MCF 10A (cell line): Measurements from ENCODE around the gene DBNL. TPM values are rescaled to one million over a fixed set of nuclear protein-coding genes. Genes with fewer than 3 reads are reported as not detected.
"Not testable (repeated sequence)": the region's sequence is repeated elsewhere in the genome, so short reads cannot be mapped to it uniquely, and the experiment has no call there.

Source experiments
- BruUV-seq: library from RNA; stranded (reverse); fragments of 400-500 nt; replicated peaks from 2 replicates; lab custom pipeline; 2021; lab: Mats Ljungman, UMichigan
- CTCF ChIA-PET: fragments of 300-600 bp; sonication (Branson Sonifier 250); formaldehyde crosslinking; extraction: SDS; loops from one replicate; lab custom pipeline; 2021; ENCODE audit warnings: antibody characterized with exemption, inconsistent platforms; lab: Yijun Ruan, JAX
- POLR2A ChIA-PET: fragments of 300-600, 350-650 bp; sonication (Branson Sonifier 250); formaldehyde crosslinking; extraction: SDS; loops from one replicate; lab custom pipeline; 2020; ENCODE audit warnings: antibody characterized with exemption, inconsistent platforms; lab: Yijun Ruan, JAX
- DNase-seq: peaks from one replicate; pipeline ENCODE4 v3.0.0-alpha.2; 2018; ENCODE audit not compliant: unreplicated experiment
- H3K27ac Mint-ChIP-seq: one replicate; pipeline ENCODE4 v1.8.0; 2022; ENCODE audit warnings: mild to moderate bottlenecking, low read depth, mixed read lengths; ENCODE audit not compliant: unreplicated experiment
- H3K27me3 Mint-ChIP-seq: one replicate; pipeline ENCODE4 v1.8.0; 2022; ENCODE audit warnings: mixed read lengths; ENCODE audit not compliant: insufficient read depth, unreplicated experiment
- H3K36me3 Mint-ChIP-seq: one replicate; pipeline ENCODE4 v1.8.0; 2022; ENCODE audit warnings: mild to moderate bottlenecking, moderate library complexity, mixed read lengths; ENCODE audit not compliant: insufficient read depth, unreplicated experiment
- H3K4me1 Mint-ChIP-seq: one replicate; pipeline ENCODE4 v1.8.0; 2022; ENCODE audit warnings: mixed read lengths; ENCODE audit not compliant: insufficient read depth, unreplicated experiment
- H3K4me3 Mint-ChIP-seq: one replicate; pipeline ENCODE4 v1.8.0; 2022; ENCODE audit warnings: mild to moderate bottlenecking, moderate library complexity, mixed read lengths; ENCODE audit not compliant: unreplicated experiment
- H3K9me3 Mint-ChIP-seq: one replicate; pipeline ENCODE4 v1.8.0; 2022; ENCODE audit warnings: mixed read lengths; ENCODE audit not compliant: unreplicated experiment
- intact Hi-C: fragments of 100-400 bp; cut with micrococcal nuclease; formaldehyde crosslinking; loops from 2 replicates; pipeline ENCODE4 v1.14.1; 2022
- total RNA-seq: library from RNA; stranded (reverse); gene quantifications from 2 replicates; pipeline ENCODE4 v1.2.3, GENCODE V29; 2022

The DBNL gene
- total RNA-seq, 1 experiment from 2014 or later: 49.7 TPM

DNA sequence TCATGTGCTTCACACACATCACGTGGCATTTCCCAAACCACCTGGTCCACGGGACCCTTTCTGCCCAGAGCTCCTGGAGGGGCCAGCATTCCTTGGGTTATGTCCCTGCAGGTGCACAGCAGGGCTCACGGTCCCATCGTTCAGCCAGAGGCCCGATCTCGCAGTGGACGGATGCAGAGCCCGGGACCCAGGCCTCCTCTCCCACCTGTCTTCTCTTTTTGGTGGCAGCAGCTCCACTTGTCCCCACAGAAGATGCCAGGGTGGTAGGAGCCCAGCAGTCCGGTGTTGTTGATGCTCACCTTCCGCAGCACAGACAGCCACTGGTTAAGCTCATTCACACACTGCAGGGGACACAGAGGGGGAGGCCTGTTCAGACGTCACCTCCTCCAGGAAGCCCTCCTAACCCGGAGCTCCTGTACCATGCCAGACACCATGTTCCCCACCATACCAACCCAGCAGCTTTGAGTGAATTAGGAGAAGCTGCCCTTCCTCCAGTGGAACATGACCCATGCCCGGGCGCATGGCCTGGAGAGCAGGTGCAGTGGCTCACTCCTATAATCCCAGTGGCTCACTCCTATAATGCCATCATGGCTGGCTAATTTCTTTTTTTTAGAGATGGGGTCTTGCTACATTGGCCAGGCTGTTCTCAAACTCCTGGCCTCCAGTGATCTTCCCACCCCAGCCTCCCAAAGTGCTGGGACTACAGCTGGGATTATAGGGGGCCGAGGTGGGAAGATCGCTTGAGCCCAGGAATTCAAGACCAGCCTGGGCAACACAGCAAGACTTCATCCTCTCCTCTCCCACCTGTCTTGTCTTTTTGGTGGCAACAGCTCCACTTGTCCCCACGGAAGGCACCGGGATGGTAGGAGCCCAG, 10.3 kb upstream of the DBNL start:
- H3K9me3 Mint-ChIP-seq, POLR2A ChIA-PET, H3K4me1 Mint-ChIP-seq, BruUV-seq, H3K27ac Mint-ChIP-seq, H3K36me3 Mint-ChIP-seq, intact Hi-C loops, H3K4me3 Mint-ChIP-seq, CTCF ChIA-PET, DNase-seq, H3K27me3 Mint-ChIP-seq: not testable (repeated sequence)

DNA sequence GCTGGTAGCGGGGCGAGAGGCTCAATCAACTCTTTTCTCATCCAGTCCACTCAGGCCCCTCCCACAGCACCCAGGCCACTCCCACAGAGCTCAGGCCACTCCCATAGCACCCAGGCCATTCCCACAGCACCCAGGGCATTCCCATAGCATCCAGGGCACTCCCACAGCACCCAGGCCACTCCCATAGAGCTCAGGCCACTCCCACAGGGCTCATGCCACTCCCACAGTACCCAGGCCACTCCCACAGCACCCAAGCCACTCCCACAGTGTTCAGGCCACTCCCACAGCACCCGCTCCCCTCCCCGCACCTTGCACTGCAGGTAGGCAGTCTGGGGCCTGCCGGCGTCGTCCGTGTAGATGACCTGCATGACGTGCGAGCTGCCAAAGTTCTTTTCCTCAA, 8.1 kb upstream of the DBNL start:
- DNase-seq: peak; percentile 53
- H3K36me3 Mint-ChIP-seq, H3K9me3 Mint-ChIP-seq, POLR2A ChIA-PET, H3K4me3 Mint-ChIP-seq, BruUV-seq, H3K27ac Mint-ChIP-seq, intact Hi-C loops, CTCF ChIA-PET, H3K4me1 Mint-ChIP-seq, H3K27me3 Mint-ChIP-seq: not testable (repeated sequence)

DNA sequence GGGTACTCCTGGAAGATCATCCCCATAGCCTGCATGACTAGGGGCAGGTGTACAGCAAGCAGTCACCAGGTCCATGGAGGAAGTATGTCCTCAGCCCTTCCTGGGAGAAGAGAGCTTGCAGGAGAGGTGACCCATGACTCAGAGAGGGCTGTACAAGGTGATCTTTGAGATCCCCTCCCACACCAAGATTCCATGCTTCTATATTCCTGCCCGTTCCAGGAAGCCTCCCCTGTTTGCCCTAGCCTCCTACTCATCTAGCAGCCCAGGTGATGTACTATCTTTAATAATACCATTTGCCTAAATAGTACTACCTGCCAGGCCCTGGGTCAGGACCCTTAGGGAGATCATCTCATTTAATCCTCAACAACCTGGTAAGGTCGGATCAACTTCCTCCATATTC, 6.6 kb upstream of the DBNL start:
- H3K4me3 Mint-ChIP-seq, H3K36me3 Mint-ChIP-seq, H3K9me3 Mint-ChIP-seq, BruUV-seq, H3K27ac Mint-ChIP-seq, H3K4me1 Mint-ChIP-seq, DNase-seq, intact Hi-C loops, H3K27me3 Mint-ChIP-seq: not testable (repeated sequence)
- POLR2A ChIA-PET: interaction anchor here (0.7 kb wide), 1 partner anchor 141 kb away, joined by 4 read pairs; no protein-coding TSS in a partner anchor
- CTCF ChIA-PET: interaction anchor here (0.6 kb wide), 1 partner anchor 80 kb away, joined by 3 read pairs; no protein-coding TSS in a partner anchor

DNA sequence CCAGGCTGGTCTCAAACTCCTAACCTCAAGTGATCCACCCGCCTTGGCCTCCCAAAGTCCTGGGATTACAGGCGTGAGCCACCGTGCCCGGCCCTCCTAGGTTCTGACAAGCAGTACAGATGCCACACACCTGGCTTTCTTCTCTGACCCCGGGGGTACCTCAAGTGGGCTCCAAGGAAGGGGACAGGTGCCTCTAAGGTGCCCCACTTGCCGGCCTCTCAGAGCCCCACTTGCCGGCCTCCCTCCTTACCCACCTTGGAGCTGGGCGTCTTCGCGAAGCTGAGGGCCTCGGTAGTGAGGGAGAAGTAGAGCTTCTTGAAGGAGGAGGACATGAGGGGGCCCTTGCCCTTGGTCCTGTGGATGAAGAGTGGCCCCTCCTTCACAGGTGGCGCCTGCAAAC, 5.9 kb upstream of the DBNL start:
- intact Hi-C loops, H3K4me1 Mint-ChIP-seq, H3K27me3 Mint-ChIP-seq, H3K36me3 Mint-ChIP-seq, H3K9me3 Mint-ChIP-seq, DNase-seq, BruUV-seq, POLR2A ChIA-PET, H3K27ac Mint-ChIP-seq, H3K4me3 Mint-ChIP-seq: not testable (repeated sequence)
- CTCF ChIA-PET: interaction anchor here (0.6 kb wide), 1 partner anchor 108 kb away, joined by 4 read pairs; no protein-coding TSS in a partner anchor

DNA sequence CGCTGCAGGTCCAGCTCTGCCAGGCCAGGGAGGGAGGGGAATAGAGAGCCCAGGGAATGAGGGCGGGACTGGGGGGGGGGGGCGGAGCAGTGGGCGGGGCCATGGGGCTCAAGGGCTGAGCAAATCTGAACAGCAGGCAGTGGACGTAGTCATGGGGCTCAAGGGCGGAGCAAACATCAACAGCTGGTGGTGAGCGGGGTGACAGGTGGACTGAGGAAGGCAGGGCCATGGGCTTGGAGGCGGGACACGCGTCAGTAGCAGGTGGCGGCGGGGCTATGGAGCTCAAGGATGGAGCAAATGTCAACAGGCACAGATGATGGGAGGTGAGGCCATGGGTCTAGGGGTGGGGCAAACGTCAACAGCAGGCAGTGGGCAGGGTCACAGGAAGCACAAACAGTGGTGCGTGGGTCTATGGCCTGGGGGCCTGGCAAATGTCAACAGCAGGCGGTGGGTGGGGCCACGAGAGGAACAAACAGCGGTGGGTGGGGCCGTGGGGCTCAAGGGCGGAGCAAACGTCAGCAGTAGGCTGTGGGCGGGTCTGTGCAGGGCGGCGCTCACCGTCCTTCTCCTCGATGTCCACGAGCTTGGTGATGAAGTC, 5.4 kb upstream of the DBNL start:
- Mint-ChIP-seq H3K27ac (peak overlapping the region; percentile 47), H3K4me3 (peak overlapping the region; percentile 71)
- H3K4me1 Mint-ChIP-seq, intact Hi-C loops, POLR2A ChIA-PET, H3K9me3 Mint-ChIP-seq, H3K36me3 Mint-ChIP-seq, H3K27me3 Mint-ChIP-seq, BruUV-seq: not testable (repeated sequence)
- DNase-seq: peak; percentile 82
- CTCF ChIA-PET: interaction anchor here (0.6 kb wide), 1 partner anchor 108 kb away, joined by 4 read pairs; no protein-coding TSS in a partner anchor

DNA sequence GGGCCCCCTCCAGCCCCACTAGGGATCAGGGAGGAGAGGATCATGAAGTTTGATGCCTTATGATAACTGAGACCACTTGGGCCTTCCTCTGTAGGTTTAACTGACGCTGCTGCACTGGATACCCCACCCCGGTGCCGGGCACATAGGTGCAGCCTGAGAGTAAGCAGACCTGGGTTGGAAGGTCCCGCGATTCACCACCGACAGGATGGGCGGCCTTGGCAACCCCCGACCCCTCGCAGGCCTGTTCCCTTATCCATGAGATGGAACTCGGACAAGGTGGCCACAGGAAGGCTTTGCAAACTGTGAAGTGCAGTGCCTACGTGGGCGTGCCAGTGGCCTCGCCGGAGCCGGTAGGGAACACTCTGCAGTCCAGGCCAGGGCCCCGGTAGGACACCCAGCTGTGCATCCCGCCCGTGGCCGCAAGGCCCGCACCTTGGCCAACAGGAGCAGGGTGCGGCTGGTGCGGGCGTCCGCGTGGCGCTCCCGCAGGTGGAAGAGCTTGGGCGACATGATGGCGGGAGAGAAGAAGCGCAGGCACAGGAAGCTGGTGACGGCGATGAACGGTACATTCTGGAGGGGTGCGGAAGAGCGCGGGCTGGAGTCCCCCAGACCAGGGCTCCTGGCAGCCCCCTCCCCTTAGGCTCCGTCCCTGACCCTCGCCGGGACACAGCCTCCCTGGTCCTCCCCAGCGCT, 4.6 kb upstream of the DBNL start:
- H3K4me3 Mint-ChIP-seq, BruUV-seq, H3K9me3 Mint-ChIP-seq, intact Hi-C loops, CTCF ChIA-PET, DNase-seq, H3K36me3 Mint-ChIP-seq, POLR2A ChIA-PET, H3K27ac Mint-ChIP-seq, H3K27me3 Mint-ChIP-seq, H3K4me1 Mint-ChIP-seq: not testable (repeated sequence)

DNA sequence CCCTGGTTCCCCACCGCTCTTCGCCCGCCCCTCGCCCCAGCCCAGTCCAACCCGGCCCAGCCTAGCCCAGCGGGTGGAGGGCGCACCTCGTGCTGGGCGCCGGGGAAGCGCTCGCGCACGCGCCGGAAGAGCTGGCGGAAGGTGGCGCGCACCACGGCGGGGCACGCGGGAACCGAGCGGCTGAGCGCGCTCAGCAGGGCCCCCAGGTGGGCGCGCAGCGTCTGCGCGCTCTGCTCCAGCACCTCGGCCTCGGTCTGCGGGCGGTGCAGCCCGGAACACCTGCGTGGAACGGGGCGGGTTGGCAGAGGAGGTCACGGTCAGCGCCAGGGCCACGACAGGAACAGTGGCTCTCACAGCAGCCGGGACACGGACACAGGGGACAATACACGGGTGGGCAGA, 4.0 kb upstream of the DBNL start:
- H3K4me1 Mint-ChIP-seq, H3K27ac Mint-ChIP-seq, BruUV-seq, intact Hi-C loops, DNase-seq, H3K9me3 Mint-ChIP-seq, H3K36me3 Mint-ChIP-seq, H3K27me3 Mint-ChIP-seq, CTCF ChIA-PET, POLR2A ChIA-PET: not testable (repeated sequence)
- peak overlapping the region; percentile 54 for H3K4me3 Mint-ChIP-seq
